Neuronal stem cell (in vitro differentiated cells): ENCODE results near the gene C1orf116.

Source experiments
- DNase-seq: peaks from one replicate; pipeline ENCODE4 v3.0.0-alpha.2; 2013; ENCODE audit warnings: low spot score
- H2AFZ ChIP-seq: one replicate; pipeline ENCODE4 v1.6.1; 2013; ENCODE audit warnings: mild to moderate bottlenecking, low read length, inconsistent platforms
- H2AK5ac ChIP-seq: 2 replicates; pipeline ENCODE4 v1.6.1; 2013; ENCODE audit warnings: low read depth, mild to moderate bottlenecking, inconsistent platforms, low read length, moderate library complexity, mixed read lengths
- H2BK120ac ChIP-seq: 2 replicates; pipeline ENCODE4 v1.6.1; 2013; ENCODE audit warnings: low read depth, mild to moderate bottlenecking, inconsistent platforms, low read length, moderate library complexity, mixed read lengths
- H2BK12ac ChIP-seq: one replicate; pipeline ENCODE4 v1.6.1; 2013; ENCODE audit warnings: low read length, inconsistent platforms
- H2BK15ac ChIP-seq: 2 replicates; pipeline ENCODE4 v1.6.1; 2013; ENCODE audit warnings: mild to moderate bottlenecking, low read length, inconsistent platforms, mixed read lengths
- H2BK5ac ChIP-seq: one replicate; pipeline ENCODE4 v1.6.1; 2013; ENCODE audit warnings: inconsistent platforms, mild to moderate bottlenecking, low read length, moderate library complexity
- H3K14ac ChIP-seq: one replicate; pipeline ENCODE4 v1.6.1; 2013; ENCODE audit warnings: low read length, inconsistent platforms
- H3K18ac ChIP-seq: 2 replicates; pipeline ENCODE4 v1.6.1; 2013; ENCODE audit warnings: low read length, inconsistent platforms
- H3K23ac ChIP-seq: 2 replicates; pipeline ENCODE4 v1.6.1; 2013; ENCODE audit warnings: low read depth, mild to moderate bottlenecking, mixed read lengths, low read length, inconsistent platforms; ENCODE audit not compliant: poor library complexity
- H3K27ac ChIP-seq: replicated peaks from 3 replicates; pipeline ENCODE4 v1.5.1; 2013; ENCODE audit warnings: low read length, inconsistent platforms
- H3K27me3 ChIP-seq, 3 experiments: 2 replicates each; pipeline ENCODE4 v1.6.1; 2013; ENCODE audit warnings: low read length in 3 of 3, mild to moderate bottlenecking in 2 of 3, inconsistent platforms in 1 of 3, low read depth in 1 of 3, mixed read lengths in 1 of 3, moderate library complexity in 1 of 3; ENCODE audit not compliant: control insufficient read depth in 3 of 3, insufficient read depth in 3 of 3
- H3K36me3 ChIP-seq, 2 donors: replicated peaks in 1 of 2; 2 replicates each; pipeline ENCODE4 v1.6.1; 2013; ENCODE audit warnings: low read length in 2 of 2; ENCODE audit not compliant: control insufficient read depth in 2 of 2, insufficient read depth in 2 of 2
- H3K4ac ChIP-seq: 2 replicates; pipeline ENCODE4 v1.6.1; 2013; ENCODE audit warnings: inconsistent platforms, mild to moderate bottlenecking, low read length, moderate library complexity
- H3K4me1 ChIP-seq, 2 donors: 1 replicate in 1 of 2; 2 replicates in 1 of 2; pipeline ENCODE4 v1.6.1; 2013; ENCODE audit warnings: low read length in 2 of 2, low read depth in 1 of 2; ENCODE audit not compliant: control insufficient read depth in 2 of 2, insufficient read depth in 1 of 2
- H3K4me2 ChIP-seq: one replicate; pipeline ENCODE4 v1.6.1; 2013; ENCODE audit warnings: mild to moderate bottlenecking, low read length, inconsistent platforms; ENCODE audit not compliant: insufficient read depth, poor library complexity, severe bottlenecking
- H3K4me3 ChIP-seq, 2 donors: 2 replicates each; pipeline ENCODE4 v1.5.1; 2013; ENCODE audit warnings: low read length in 2 of 2, mild to moderate bottlenecking in 2 of 2, inconsistent platforms in 1 of 2, moderate library complexity in 1 of 2
- H3K79me1 ChIP-seq: one replicate; pipeline ENCODE4 v1.6.1; 2013; ENCODE audit warnings: low read depth, mild to moderate bottlenecking, inconsistent platforms, low read length, moderate library complexity
- H3K9ac ChIP-seq: one replicate; pipeline ENCODE4 v1.6.1; 2013; ENCODE audit warnings: mild to moderate bottlenecking, low read depth, low read length, inconsistent platforms; ENCODE audit not compliant: poor library complexity
- H3K9me3 ChIP-seq, 2 donors: replicated peaks in 1 of 2; 2 replicates each; pipeline versions ENCODE3 to v1.6.1; 2013; ENCODE audit warnings: low read length in 2 of 2, mild to moderate bottlenecking in 2 of 2, inconsistent platforms in 1 of 2, low read depth in 1 of 2, mixed read lengths in 1 of 2, moderate library complexity in 1 of 2; ENCODE audit not compliant: control insufficient read depth in 2 of 2, insufficient read depth in 1 of 2
- H4K8ac ChIP-seq: one replicate; pipeline ENCODE4 v1.6.1; 2013; ENCODE audit warnings: low read depth, mild to moderate bottlenecking, inconsistent platforms, low read length, moderate library complexity
- H4K91ac ChIP-seq: one replicate; pipeline ENCODE4 v1.6.1; 2013; ENCODE audit warnings: low read length, low read depth, mild to moderate bottlenecking, inconsistent platforms; ENCODE audit not compliant: poor library complexity
- WGBS, 2 donors: extraction: QIAGEN DNeasy Blood & Tissue Kit; methylation state at CpG; one replicate each; pipeline ENCODE4 v1.1.7; 2013; ENCODE audit warnings: missing lambda C conversion rate in 2 of 2, mixed read lengths in 1 of 2; ENCODE audit not compliant: insufficient read length in 2 of 2, insufficient replicate concordance in 1 of 2; ENCODE audit errors: extremely low coverage in 2 of 2; 5-methylcytosine and 5-hydroxymethylcytosine counted together

Gene C1orf116

GRCh38 chr1:207051191-207051943, 18.8 kb upstream of the C1orf116 start, which contains the start of gene YOD1:
TSS of gene YOD1 (minus strand) at chr1:207051208. CDS start at chr1:207051030, 178 bp downstream.
- WGBS, 2 donors, result no CpG with 5 or more reads among the region's 15 CpGs

GRCh38 chr1:207050480-207051190, 18.1 kb upstream of the C1orf116 start:
- peak; percentile 91 for DNase-seq
- Histone ChIP-seq H4K8ac (no peak overlapping the region), H2AFZ (peak overlapping the region; percentile 99), H2BK120ac (no peak overlapping the region), H3K9me3 (no peaks in the 10 kb centered on the region), H3K18ac (peak overlapping the region; percentile 98), H2AK5ac (no peak overlapping the region), H3K23ac (peak overlapping the region; percentile 86), H3K79me1 (peaks cover 2% of the 10 kb centered on the region), H2BK15ac (no peak overlapping the region), H3K4me1 (peaks cover 3 to 6% of the 10 kb centered on the region in 2 donors), H3K9ac (peak overlapping the region; percentile 89), H3K27me3 (peaks cover 0 to 3% (median 0%) of the 10 kb centered on the region in 3 experiments), H2BK5ac (no peak overlapping the region), H3K4ac (no peak overlapping the region), H4K91ac (no peak overlapping the region), H3K4me2 (peak overlapping the region; percentile 79), H3K4me3 (peak overlapping the region; percentile 92 to 98), H3K27ac (peak overlapping the region; percentile 92), H3K14ac (peak overlapping the region; percentile 77), H3K36me3 (peaks cover 11 to 38% of the 10 kb centered on the region in 2 donors), H2BK12ac (no peak overlapping the region)
- WGBS, 2 donors, result no CpG with 5 or more reads among the region's 47 CpGs

More at GRCh38 chr1:207051191-207051943, 18.8 kb upstream of the C1orf116 start, which contains the start of gene YOD1:
- Histone ChIP-seq H3K4me1 (peaks cover 3 to 6% of the 10 kb centered on the region in 2 donors), H3K9ac (peak within 1 kb of the TSS; percentile 89), H4K8ac (no peak within 1 kb of the TSS), H3K36me3 (peaks cover 11 to 31% of the 10 kb centered on the region in 2 donors), H4K91ac (no peak within 1 kb of the TSS), H2BK5ac (no peak within 1 kb of the TSS), H3K4me2 (peak within 1 kb of the TSS; percentile 79), H3K9me3 (no peaks in the 10 kb centered on the region), H2AFZ (peak within 1 kb of the TSS; percentile 99), H2BK15ac (no peak within 1 kb of the TSS), H3K79me1 (peaks cover 2% of the 10 kb centered on the region), H3K4me3 (peak within 1 kb of the TSS; percentile 92 to 98), H3K18ac (peak within 1 kb of the TSS; percentile 98), H3K23ac (peak within 1 kb of the TSS; percentile 86), H3K4ac (no peak within 1 kb of the TSS), H3K27me3 (peaks cover 0 to 3% (median 0%) of the 10 kb centered on the region in 3 experiments), H3K27ac (peak within 1 kb of the TSS; percentile 92), H2AK5ac (no peak within 1 kb of the TSS), H2BK12ac (no peak within 1 kb of the TSS), H3K14ac (peak within 1 kb of the TSS; percentile 77), H2BK120ac (no peak within 1 kb of the TSS)
- DNase-seq, result no peak

GRCh38 chr1:207049974-207050391, 17.4 kb upstream of the C1orf116 start:
- Histone ChIP-seq H2AFZ (peak overlapping the region; percentile 99), H3K4me1 (peaks cover 3 to 6% of the 10 kb centered on the region in 2 donors), H3K18ac (no peak overlapping the region), H2BK15ac (no peak overlapping the region), H3K27ac (peak overlapping the region; percentile 92), H3K36me3 (peaks cover 11 to 45% of the 10 kb centered on the region in 2 donors), H3K14ac (no peak overlapping the region), H3K9me3 (no peaks in the 10 kb centered on the region), H2AK5ac (no peak overlapping the region), H4K91ac (no peak overlapping the region), H2BK12ac (no peak overlapping the region), H3K4me2 (peak overlapping the region; percentile 79), H3K79me1 (peaks cover 2% of the 10 kb centered on the region), H2BK120ac (no peak overlapping the region), H3K9ac (no peak overlapping the region), H3K27me3 (peaks cover 0 to 3% (median 0%) of the 10 kb centered on the region in 3 experiments), H3K23ac (no peak overlapping the region), H3K4ac (no peak overlapping the region), H3K4me3 (peak overlapping the region; percentile 92 to 98), H4K8ac (no peak overlapping the region), H2BK5ac (no peak overlapping the region)
- no CpG with 5 or more reads among the region's 6 CpGs for WGBS, 2 donors
- peak; percentile 24 for DNase-seq

GRCh38 chr1:207049514-207049913, 17.0 kb upstream of the C1orf116 start:
- WGBS, 2 donors, result no CpG with 5 or more reads among the region's 8 CpGs
- Histone ChIP-seq H2BK5ac (no peak overlapping the region), H3K27me3 (peaks cover 0 to 3% (median 0%) of the 10 kb centered on the region in 3 experiments), H2AFZ (no peak overlapping the region), H2BK120ac (no peak overlapping the region), H3K14ac (no peak overlapping the region), H4K91ac (no peak overlapping the region), H3K9ac (no peak overlapping the region), H3K4ac (no peak overlapping the region), H2AK5ac (no peak overlapping the region), H2BK15ac (no peak overlapping the region), H2BK12ac (no peak overlapping the region), H3K18ac (no peak overlapping the region), H3K4me3 (peak overlapping the region in 1 of 2 donors; percentile 92), H3K4me2 (no peak overlapping the region), H3K36me3 (peaks cover 11 to 46% of the 10 kb centered on the region in 2 donors), H3K23ac (no peak overlapping the region), H3K4me1 (peaks cover 3 to 6% of the 10 kb centered on the region in 2 donors), H3K27ac (no peak overlapping the region), H3K79me1 (peaks cover 2% of the 10 kb centered on the region), H4K8ac (no peak overlapping the region), H3K9me3 (no peaks in the 10 kb centered on the region)
- DNase-seq, result no peak
